Ectodermal cell (in vitro differentiated cells): ENCODE results near the gene CRIP1.

Experiments
- H3K27ac ChIP-seq: 2 replicates; pipeline ENCODE4 v1.7.0; 2013; ENCODE audit warnings: mild to moderate bottlenecking, low read depth, low read length; ENCODE audit not compliant: insufficient read depth, poor library complexity, severe bottlenecking
- H3K27me3 ChIP-seq: 2 replicates; pipeline ENCODE4 v1.7.0; 2013; ENCODE audit warnings: mild to moderate bottlenecking, low read length; ENCODE audit not compliant: insufficient read depth, control insufficient read depth, poor library complexity, severe bottlenecking
- H3K36me3 ChIP-seq: one replicate; pipeline ENCODE4 v1.7.0; 2013; ENCODE audit warnings: low read length; ENCODE audit not compliant: control insufficient read depth, insufficient read depth
- H3K4me1 ChIP-seq: one replicate; pipeline ENCODE4 v1.7.0; 2013; ENCODE audit warnings: low read length; ENCODE audit not compliant: control insufficient read depth, insufficient read depth
- H3K4me3 ChIP-seq: 2 replicates; pipeline ENCODE4 v1.7.0; 2013; ENCODE audit warnings: low read depth, low read length, control low read depth; ENCODE audit not compliant: insufficient read depth
- H3K9me3 ChIP-seq: 2 replicates; pipeline ENCODE4 v1.7.0; 2013; ENCODE audit warnings: mild to moderate bottlenecking, low read length, moderate library complexity; ENCODE audit not compliant: control insufficient read depth
- WGBS, 2 experiments: methylation state at CpG; one replicate each; pipeline ENCODE4 v1.1.7; 2013; ENCODE audit warnings: missing lambda C conversion rate in 2 of 2; 5-methylcytosine and 5-hydroxymethylcytosine counted together

Gene CRIP1

GRCh38 chr14:105464501-105464900 is 22.2 kb upstream of the CRIP1 start:
- Histone ChIP-seq H3K27ac (no peak overlapping the region), H3K4me1 (peaks cover 4% of the 10 kb centered on the region), H3K27me3 (no peaks in the 10 kb centered on the region), H3K9me3 (no peaks in the 10 kb centered on the region), H3K4me3 (no peak overlapping the region), H3K36me3 (peaks cover 23% of the 10 kb centered on the region)
- WGBS, 2 experiments, result 92 to 93% methylated on average over 33 of the region's 33 CpGs

GRCh38 chr14:105465209-105466031 is 21.3 kb upstream of the CRIP1 start:
- Histone ChIP-seq H3K9me3 (no peaks in the 10 kb centered on the region), H3K4me1 (peaks cover 4% of the 10 kb centered on the region), H3K4me3 (no peak overlapping the region), H3K27me3 (no peaks in the 10 kb centered on the region), H3K36me3 (peaks cover 20% of the 10 kb centered on the region), H3K27ac (no peak overlapping the region)
- 81 to 83% methylated on average over 20 of the region's 20 CpGs for WGBS, 2 experiments

- WGBS, 2 experiments, result 95% methylated on average over 53 of the region's 53 CpGs
- peaks cover 15% of the 10 kb centered on the region for H3K36me3 ChIP-seq
- no peak overlapping the region for H3K4me3 ChIP-seq
Measured at GRCh38 chr14:105466531-105467248, 20.0 kb upstream of the CRIP1 start.

GRCh38 chr14:105467249-105467941 is 19.3 kb upstream of the CRIP1 start:
- no peaks in the 10 kb centered on the region for H3K9me3 ChIP-seq
- H3K27ac ChIP-seq, result no peak overlapping the region
- 95 to 96% methylated on average over 20 of the region's 20 CpGs for WGBS, 2 experiments
- H3K27me3 ChIP-seq, result no peaks in the 10 kb centered on the region
- no peak overlapping the region for H3K4me3 ChIP-seq
- peaks cover 15% of the 10 kb centered on the region for H3K36me3 ChIP-seq
- peaks cover 12% of the 10 kb centered on the region for H3K4me1 ChIP-seq

More at GRCh38 chr14:105466531-105467248, 20.0 kb upstream of the CRIP1 start:
- Histone ChIP-seq H3K9me3 (no peaks in the 10 kb centered on the region), H3K27me3 (no peaks in the 10 kb centered on the region), H3K4me1 (peaks cover 12% of the 10 kb centered on the region), H3K27ac (no peak overlapping the region)

- Histone ChIP-seq H3K36me3 (peaks cover 13% of the 10 kb centered on the region), H3K4me3 (no peak overlapping the region), H3K27ac (no peak overlapping the region), H3K27me3 (no peaks in the 10 kb centered on the region), H3K9me3 (no peaks in the 10 kb centered on the region), H3K4me1 (peaks cover 16% of the 10 kb centered on the region)
- 95 to 96% methylated on average over 22 of the region's 22 CpGs for WGBS, 2 experiments
Measured at GRCh38 chr14:105467942-105468471, 18.7 kb upstream of the CRIP1 start.

- Histone ChIP-seq H3K4me1 (peaks cover 19% of the 10 kb centered on the region), H3K36me3 (peaks cover 6% of the 10 kb centered on the region), H3K27ac (no peak overlapping the region), H3K4me3 (no peak overlapping the region), H3K27me3 (no peaks in the 10 kb centered on the region), H3K9me3 (no peaks in the 10 kb centered on the region)
- WGBS, 2 experiments, result 91 to 92% methylated on average over 19 of the region's 19 CpGs
Measured at GRCh38 chr14:105468621-105469241, 18.0 kb upstream of the CRIP1 start.

- Histone ChIP-seq H3K27ac (no peak overlapping the region), H3K4me1 (peaks cover 21% of the 10 kb centered on the region), H3K4me3 (no peak overlapping the region), H3K9me3 (no peaks in the 10 kb centered on the region), H3K27me3 (peaks cover under 1% of the 10 kb centered on the region), H3K36me3 (peaks cover 3% of the 10 kb centered on the region)
- 93 to 94% methylated on average over 54 of the region's 54 CpGs for WGBS, 2 experiments
Measured at GRCh38 chr14:105469456-105470349, 17.0 kb upstream of the CRIP1 start.

GRCh38 chr14:105470350-105471296 is 16.1 kb upstream of the CRIP1 start:
- H3K27ac ChIP-seq, result peak overlapping the region; percentile 19
- H3K27me3 ChIP-seq, result peaks cover 10% of the 10 kb centered on the region
- peaks cover 3% of the 10 kb centered on the region for H3K36me3 ChIP-seq
- 84% methylated on average over 27 to 32 of the region's 34 CpGs for WGBS, 2 experiments
- no peaks in the 10 kb centered on the region for H3K9me3 ChIP-seq
- H3K4me1 ChIP-seq, result peaks cover 25% of the 10 kb centered on the region
- no peak overlapping the region for H3K4me3 ChIP-seq
